Astrocyte (in vitro differentiated cells and primary cell): ENCODE data around the gene PTPRU. TPM values are rescaled to one million over a fixed set of nuclear protein-coding genes. Genes with fewer than 3 reads are reported as not detected.

Source experiments
- DNase-seq: peaks from one replicate; pipeline ENCODE4 v3.0.0-alpha.2; 2010; ENCODE audit warnings: low read depth
- FAIRE-seq: peaks from 2 replicates; lab custom pipeline; 2011; peaks lifted over from hg19 to GRCh38; lab: Jason Lieb, UNC
- H2AFZ ChIP-seq: 2 replicates; pipeline ENCODE4 v1.6.0; 2012; ENCODE audit warnings: low read depth, low read length, inconsistent platforms
- H3K27ac ChIP-seq: 2 replicates; pipeline ENCODE4 v1.5.1; 2011; ENCODE audit warnings: low read depth, low read length, inconsistent platforms
- H3K27me3 ChIP-seq: 2 replicates; pipeline ENCODE4 v1.6.0; 2011; ENCODE audit warnings: low read length, inconsistent platforms; ENCODE audit not compliant: insufficient read depth
- H3K36me3 ChIP-seq: 2 replicates; pipeline ENCODE4 v1.5.1; 2011; ENCODE audit warnings: low read length, inconsistent platforms; ENCODE audit not compliant: insufficient read depth
- H3K4me1 ChIP-seq: 2 replicates; pipeline ENCODE4 v1.5.1; 2011; ENCODE audit warnings: low read length, inconsistent platforms; ENCODE audit not compliant: insufficient read depth
- H3K4me2 ChIP-seq: 2 replicates; pipeline ENCODE4 v1.6.0; 2012; ENCODE audit warnings: low read length, inconsistent platforms
- H3K4me3 ChIP-seq: 2 replicates; pipeline ENCODE4 v1.5.1; 2011; ENCODE audit warnings: low read depth, mild to moderate bottlenecking, low read length, inconsistent platforms; ENCODE audit not compliant: insufficient read depth
- H3K79me2 ChIP-seq: 2 replicates; pipeline ENCODE4 v1.6.0; 2012; ENCODE audit warnings: mild to moderate bottlenecking, low read length, inconsistent platforms; ENCODE audit not compliant: insufficient read depth
- H3K9ac ChIP-seq: 2 replicates; pipeline ENCODE4 v1.6.0; 2012; ENCODE audit warnings: mild to moderate bottlenecking, low read length, inconsistent platforms
- H3K9me3 ChIP-seq: 2 replicates; pipeline ENCODE4 v1.5.1; 2012; ENCODE audit warnings: low read depth, mild to moderate bottlenecking, low read length, inconsistent platforms; ENCODE audit not compliant: insufficient read depth
- H4K20me1 ChIP-seq: 2 replicates; pipeline ENCODE4 v1.6.0; 2012; ENCODE audit warnings: low read length, inconsistent platforms; ENCODE audit not compliant: insufficient read depth
- H3K27ac Mint-ChIP-seq: one replicate; pipeline ENCODE4 v1.8.0; 2021; ENCODE audit warnings: mild to moderate bottlenecking, mixed read lengths; ENCODE audit not compliant: unreplicated experiment
- H3K27me3 Mint-ChIP-seq: one replicate; pipeline ENCODE4 v1.8.0; 2021; ENCODE audit warnings: low read depth, mixed read lengths; ENCODE audit not compliant: unreplicated experiment
- H3K36me3 Mint-ChIP-seq: one replicate; pipeline ENCODE4 v1.8.0; 2021; ENCODE audit warnings: low read depth, mixed read lengths; ENCODE audit not compliant: unreplicated experiment
- H3K4me1 Mint-ChIP-seq: one replicate; pipeline ENCODE4 v1.8.0; 2021; ENCODE audit warnings: low read depth, mixed read lengths; ENCODE audit not compliant: unreplicated experiment
- H3K4me3 Mint-ChIP-seq: one replicate; pipeline ENCODE4 v1.8.0; 2021; ENCODE audit warnings: mild to moderate bottlenecking, moderate library complexity, mixed read lengths; ENCODE audit not compliant: unreplicated experiment
- H3K9me3 Mint-ChIP-seq: one replicate; pipeline ENCODE4 v1.8.0; 2021; ENCODE audit warnings: mild to moderate bottlenecking, mixed read lengths; ENCODE audit not compliant: unreplicated experiment
- EZH2 ChIP-seq: IDR thresholded peaks from 2 replicates; pipeline ENCODE4 v1.6.1; 2012; ENCODE audit warnings: mild to moderate bottlenecking, low read length, inconsistent platforms; ENCODE audit not compliant: insufficient read depth
- total RNA-seq: library from RNA; stranded (reverse); gene quantifications from 2 replicates; pipeline ENCODE4 v1.2.1, GENCODE V29; 2021
- TF ChIP-seq, protein P1 (sequence below): IDR thresholded peaks from 2 replicates; pipeline ENCODE4 v1.5.1; 2011; ENCODE audit warnings: low read depth, mild to moderate bottlenecking, inconsistent platforms, low read length, moderate library complexity; ENCODE audit not compliant: insufficient read depth

Gene PTPRU
- total RNA-seq, 1 donor from 2014 or later, result 36.6 TPM

- Histone ChIP-seq H4K20me1 (no peaks in the 10 kb centered on the region), H3K27ac (no peak overlapping the region), H3K27me3 (peaks cover 20% of the 10 kb centered on the region), H3K9ac (no peak overlapping the region), H2AFZ (no peak overlapping the region), H3K36me3 (no peaks in the 10 kb centered on the region), H3K4me3 (no peak overlapping the region), H3K9me3 (no peaks in the 10 kb centered on the region), H3K4me2 (no peak overlapping the region), H3K4me1 (no peaks in the 10 kb centered on the region), H3K79me2 (no peaks in the 10 kb centered on the region)
- no peak overlapping the region for H3K27ac Mint-ChIP-seq
- no peak overlapping the region for H3K4me3 Mint-ChIP-seq
- TF ChIP-seq EZH2, result no peak
- TF ChIP-seq, protein P1, sequence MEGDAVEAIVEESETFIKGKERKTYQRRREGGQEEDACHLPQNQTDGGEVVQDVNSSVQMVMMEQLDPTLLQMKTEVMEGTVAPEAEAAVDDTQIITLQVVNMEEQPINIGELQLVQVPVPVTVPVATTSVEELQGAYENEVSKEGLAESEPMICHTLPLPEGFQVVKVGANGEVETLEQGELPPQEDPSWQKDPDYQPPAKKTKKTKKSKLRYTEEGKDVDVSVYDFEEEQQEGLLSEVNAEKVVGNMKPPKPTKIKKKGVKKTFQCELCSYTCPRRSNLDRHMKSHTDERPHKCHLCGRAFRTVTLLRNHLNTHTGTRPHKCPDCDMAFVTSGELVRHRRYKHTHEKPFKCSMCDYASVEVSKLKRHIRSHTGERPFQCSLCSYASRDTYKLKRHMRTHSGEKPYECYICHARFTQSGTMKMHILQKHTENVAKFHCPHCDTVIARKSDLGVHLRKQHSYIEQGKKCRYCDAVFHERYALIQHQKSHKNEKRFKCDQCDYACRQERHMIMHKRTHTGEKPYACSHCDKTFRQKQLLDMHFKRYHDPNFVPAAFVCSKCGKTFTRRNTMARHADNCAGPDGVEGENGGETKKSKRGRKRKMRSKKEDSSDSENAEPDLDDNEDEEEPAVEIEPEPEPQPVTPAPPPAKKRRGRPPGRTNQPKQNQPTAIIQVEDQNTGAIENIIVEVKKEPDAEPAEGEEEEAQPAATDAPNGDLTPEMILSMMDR, result no peak
- peaks cover 3% of the 10 kb centered on the region for H3K36me3 Mint-ChIP-seq
- DNase-seq (no peak), FAIRE-seq (no peak)
- peaks cover 47% of the 10 kb centered on the region for H3K27me3 Mint-ChIP-seq
- peaks cover 18% of the 10 kb centered on the region for H3K9me3 Mint-ChIP-seq
- H3K4me1 Mint-ChIP-seq, result no peaks in the 10 kb centered on the region
These were observed 135.8 kb downstream of the PTPRU start for GRCh38 chr1:29372108-29372507.

Other genes with a start within 250 kb of the PTPRU start
- 3.6 and 4.7 TPM in 2 replicates for gene TMEM200B, start 112.6 kb upstream of the PTPRU start, total RNA-seq
- 48.2 and 52.6 TPM in 2 replicates for gene SRSF4, start 54.6 kb upstream of the PTPRU start, total RNA-seq
- 25.1 and 30.3 TPM in 2 replicates for gene MECR, start 5.6 kb upstream of the PTPRU start, total RNA-seq